Measurements from ENCODE around the gene RFTN1. TPM values are rescaled to one million over a fixed set of nuclear protein-coding genes. Genes with fewer than 3 reads are reported as not detected.

RFTN1 gene
- total and polyA plus RNA-seq, 3 donors from 2014 or later, result 20.8 to 25.7 (median 22.2) TPM

GRCh38 chr3:16409032-16409431 is 104.5 kb downstream of the RFTN1 start:
- no peak for TF ChIP-seq POLR2A (IDR thresholded peaks at IDR 0.05)
- TF ChIP-seq, protein P1, sequence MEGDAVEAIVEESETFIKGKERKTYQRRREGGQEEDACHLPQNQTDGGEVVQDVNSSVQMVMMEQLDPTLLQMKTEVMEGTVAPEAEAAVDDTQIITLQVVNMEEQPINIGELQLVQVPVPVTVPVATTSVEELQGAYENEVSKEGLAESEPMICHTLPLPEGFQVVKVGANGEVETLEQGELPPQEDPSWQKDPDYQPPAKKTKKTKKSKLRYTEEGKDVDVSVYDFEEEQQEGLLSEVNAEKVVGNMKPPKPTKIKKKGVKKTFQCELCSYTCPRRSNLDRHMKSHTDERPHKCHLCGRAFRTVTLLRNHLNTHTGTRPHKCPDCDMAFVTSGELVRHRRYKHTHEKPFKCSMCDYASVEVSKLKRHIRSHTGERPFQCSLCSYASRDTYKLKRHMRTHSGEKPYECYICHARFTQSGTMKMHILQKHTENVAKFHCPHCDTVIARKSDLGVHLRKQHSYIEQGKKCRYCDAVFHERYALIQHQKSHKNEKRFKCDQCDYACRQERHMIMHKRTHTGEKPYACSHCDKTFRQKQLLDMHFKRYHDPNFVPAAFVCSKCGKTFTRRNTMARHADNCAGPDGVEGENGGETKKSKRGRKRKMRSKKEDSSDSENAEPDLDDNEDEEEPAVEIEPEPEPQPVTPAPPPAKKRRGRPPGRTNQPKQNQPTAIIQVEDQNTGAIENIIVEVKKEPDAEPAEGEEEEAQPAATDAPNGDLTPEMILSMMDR (IDR thresholded peaks at IDR 0.05), result no peak
- H3K4me3 ChIP-seq, result no peak overlapping the region
- no peaks in the 10 kb centered on the region for H3K27me3 ChIP-seq
- H3K27ac ChIP-seq, result no peak overlapping the region
- no peaks in the 10 kb centered on the region for H3K36me3 ChIP-seq (ENCODE audit: low read depth, missing control alignments)
- 86 to 91% methylated on average over 6 of the region's 6 CpGs for WGBS, 2 donors
- intact Hi-C loops (cut with DNase I; ENCODE audit: low total_unique reads), result no loop called here
- H3K9me3 ChIP-seq, result no peaks in the 10 kb centered on the region
- H3K4me1 ChIP-seq, result no peaks in the 10 kb centered on the region
- no peak for DNase-seq

GRCh38 chr3:16407366-16407765 is 106.1 kb downstream of the RFTN1 start:
- DNase-seq, result no peak
- H3K9me3 ChIP-seq, result no peaks in the 10 kb centered on the region
- H3K4me1 ChIP-seq, result no peaks in the 10 kb centered on the region
- TF ChIP-seq POLR2A (IDR thresholded peaks at IDR 0.05), result no peak
- TF ChIP-seq, protein P1 (IDR thresholded peaks at IDR 0.05), result no peak
- H3K4me3 ChIP-seq, result no peak overlapping the region
- H3K27me3 ChIP-seq, result no peaks in the 10 kb centered on the region
- H3K36me3 ChIP-seq (ENCODE audit: low read depth, missing control alignments), result no peaks in the 10 kb centered on the region
- intact Hi-C loops (cut with DNase I; ENCODE audit: low total_unique reads), result no loop called here
- 83 to 93% methylated on average over 2 of the region's 2 CpGs for WGBS, 2 donors
- H3K27ac ChIP-seq, result no peak overlapping the region

- Histone ChIP-seq H3K4me1 (no peaks in the 10 kb centered on the region), H3K9me3 (no peaks in the 10 kb centered on the region), H3K27me3 (no peaks in the 10 kb centered on the region), H3K4me3 (no peak overlapping the region), H3K36me3 (ENCODE audit: low read depth, missing control alignments) (no peaks in the 10 kb centered on the region), H3K27ac (no peak overlapping the region)
- TF ChIP-seq POLR2A (IDR thresholded peaks at IDR 0.05), result no peak
- intact Hi-C loops (cut with DNase I; ENCODE audit: low total_unique reads), result no loop called here
- no peak for DNase-seq
- 81 to 89% methylated on average over 2 of the region's 2 CpGs for WGBS, 2 donors
Observed at GRCh38 chr3:16406579-16406978, 106.9 kb downstream of the RFTN1 start.

DNA sequence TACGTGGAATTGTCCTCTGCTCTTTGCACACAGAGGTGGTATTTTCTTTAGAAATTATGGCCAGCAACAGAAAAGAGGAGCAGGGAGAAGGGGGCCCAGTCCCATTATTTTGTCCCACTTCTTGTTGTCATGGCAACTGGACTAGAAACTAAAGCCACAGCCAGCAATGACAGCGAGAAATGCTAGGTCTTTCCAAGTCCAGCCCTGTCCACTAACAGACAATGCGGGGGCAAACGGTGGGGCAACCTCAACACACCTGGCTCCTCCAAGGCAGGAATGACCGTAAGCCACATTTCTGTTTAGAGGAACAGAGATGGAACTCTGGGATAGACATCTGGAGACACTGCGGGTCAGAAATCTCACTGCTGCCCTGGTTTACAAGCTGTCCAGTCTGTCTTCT is 107.3 kb downstream of the RFTN1 start:
- TF ChIP-seq, protein P1 (IDR thresholded peaks at IDR 0.05), result no peak
- no peak for TF ChIP-seq POLR2A (IDR thresholded peaks at IDR 0.05)
- Histone ChIP-seq H3K4me1 (no peaks in the 10 kb centered on the region), H3K9me3 (no peaks in the 10 kb centered on the region), H3K4me3 (no peak overlapping the region), H3K27ac (no peak overlapping the region), H3K36me3 (ENCODE audit: low read depth, missing control alignments) (no peaks in the 10 kb centered on the region), H3K27me3 (no peaks in the 10 kb centered on the region)
- 92 to 96% methylated on average over 6 of the region's 6 CpGs for WGBS, 2 donors
- no peak for DNase-seq
- intact Hi-C loops (cut with DNase I; ENCODE audit: low total_unique reads), result no loop called here

GRCh38 chr3:16404349-16404895 is 109.1 kb downstream of the RFTN1 start:
- H3K27ac ChIP-seq, result no peak overlapping the region
- WGBS, 2 donors, result 93 to 96% methylated on average over 6 of the region's 6 CpGs
- H3K4me3 ChIP-seq, result no peak overlapping the region
- DNase-seq, result no peak
- no peaks in the 10 kb centered on the region for H3K27me3 ChIP-seq
- no peaks in the 10 kb centered on the region for H3K36me3 ChIP-seq (ENCODE audit: low read depth, missing control alignments)
- H3K9me3 ChIP-seq, result no peaks in the 10 kb centered on the region
- intact Hi-C loops (cut with DNase I; ENCODE audit: low total_unique reads), result no loop called here
- TF ChIP-seq, protein P1 (IDR thresholded peaks at IDR 0.05), result no peak
- no peak for TF ChIP-seq POLR2A (IDR thresholded peaks at IDR 0.05)
- H3K4me1 ChIP-seq, result peaks cover 16% of the 10 kb centered on the region

Data from testis (tissue), 3 donors.